ENCODE data around the gene MSI2.

GRCh38 chr17:57570724-57571344 lies 314.5 kb downstream of the MSI2 start:
- TF ChIP-seq CTCF (IDR thresholded peaks at IDR 0.05), result no peak
- TF ChIP-seq POLR2A (IDR thresholded peaks at IDR 0.05), result no peak
